GM11168 (cell line): ENCODE results near the gene CLC.
"Not testable (repeated sequence)": the region's sequence is repeated elsewhere in the genome, so short reads cannot be mapped to it uniquely, and the experiment has no call there.

Experiments
- in situ Hi-C: fragments of 300-500 bp; cut with MboI; formaldehyde crosslinking; loops from one replicate; pipeline ENCODE4 v1.12.0; 2022; ENCODE audit warnings: low sequenced_read_pairs; ENCODE audit not compliant: unreplicated experiment

Gene CLC

GRCh38 chr19:39733841-39734240 is 4.0 kb downstream of the CLC start:
- in situ Hi-C loops, result no loop called here

- in situ Hi-C loops, result no loop called here
Observed at GRCh38 chr19:39731685-39732084, 6.1 kb downstream of the CLC start.

GRCh38 chr19:39729594-39729993 is 8.2 kb downstream of the CLC start:
- in situ Hi-C loops, result no loop called here

- in situ Hi-C loops, result no loop called here
Observed at GRCh38 chr19:39728040-39728439, 9.8 kb downstream of the CLC start.

- in situ Hi-C loops, result no loop called here
Observed at GRCh38 chr19:39727070-39727800, 10.6 kb downstream of the CLC start.

GRCh38 chr19:39725995-39726394 is 11.8 kb downstream of the CLC start:
- in situ Hi-C loops, result no loop called here

- in situ Hi-C loops, result not testable (repeated sequence)
Observed at GRCh38 chr19:39720144-39720543, 17.7 kb downstream of the CLC start.

GRCh38 chr19:39710333-39710890 is 27.4 kb downstream of the CLC start:
- in situ Hi-C loops, result no loop called here

- in situ Hi-C loops, result no loop called here
Observed at GRCh38 chr19:39709026-39709872, 28.6 kb downstream of the CLC start.

- in situ Hi-C loops, result no loop called here
Observed at GRCh38 chr19:39708594-39708993, 29.2 kb downstream of the CLC start.

- in situ Hi-C loops, result no loop called here
Observed at GRCh38 chr19:39705578-39706188, 32.1 kb downstream of the CLC start.

- in situ Hi-C loops, result no loop called here
Observed at GRCh38 chr19:39704181-39705044, 33.4 kb downstream of the CLC start, which contains the start of gene LGALS14. LGALS14 (plus strand) TSS chr19:39704481; CDS start chr19:39704529, 48 bp downstream.

GRCh38 chr19:39701291-39701690 is 36.5 kb downstream of the CLC start:
- in situ Hi-C loops, result no loop called here

GRCh38 chr19:39698535-39698934 is 39.3 kb downstream of the CLC start:
- in situ Hi-C loops, result no loop called here

GRCh38 chr19:39696387-39696786 is 41.4 kb downstream of the CLC start:
- in situ Hi-C loops, result no loop called here

GRCh38 chr19:39695759-39696158 is 42.1 kb downstream of the CLC start:
- in situ Hi-C loops, result no loop called here

- in situ Hi-C loops, result no loop called here
Observed at GRCh38 chr19:39692822-39693221, 45.0 kb downstream of the CLC start.

- in situ Hi-C loops, result no loop called here
Observed at GRCh38 chr19:39692166-39692565, 45.7 kb downstream of the CLC start.

- in situ Hi-C loops, result not testable (repeated sequence)
Observed at GRCh38 chr19:39688637-39689036, 49.2 kb downstream of the CLC start.

GRCh38 chr19:39686739-39687138 is 51.1 kb downstream of the CLC start:
- in situ Hi-C loops, result no loop called here
